Ishikawa (cell line): Measurements from ENCODE around the gene WFDC9.

Source experiments
- CEBPB ChIP-seq: IDR thresholded peaks from 2 replicates; pipeline ENCODE4 v1.6.1; 2012
- CREB1 ChIP-seq: IDR thresholded peaks from 2 replicates; pipeline ENCODE4 v1.6.1; 2012; ENCODE audit warnings: low read depth
- EGR1 ChIP-seq: IDR thresholded peaks from 2 replicates; pipeline ENCODE4 v1.6.1; 2012
- EP300 ChIP-seq: IDR thresholded peaks from 2 replicates; pipeline ENCODE4 v1.6.1; 2012; ENCODE audit warnings: borderline replicate concordance
- FOXM1 ChIP-seq: IDR thresholded peaks from 2 replicates; pipeline ENCODE4 v1.6.1; 2012; ENCODE audit warnings: low read depth, borderline replicate concordance
- RAD21 ChIP-seq: IDR thresholded peaks from 2 replicates; pipeline ENCODE4 v1.6.1; 2012; ENCODE audit warnings: low read depth
- TAF1 ChIP-seq: IDR thresholded peaks from 2 replicates; pipeline ENCODE4 v1.6.1; 2012; ENCODE audit warnings: low read depth, mild to moderate bottlenecking
- TCF12 ChIP-seq: IDR thresholded peaks from 2 replicates; pipeline ENCODE4 v1.6.1; 2012; ENCODE audit warnings: low read depth
- TEAD4 ChIP-seq: IDR thresholded peaks from 2 replicates; pipeline ENCODE4 v1.6.1; 2012
- YY1 ChIP-seq: IDR thresholded peaks from 2 replicates; pipeline ENCODE4 v1.6.1; 2012; ENCODE audit warnings: low read depth
- ZBTB7A ChIP-seq: IDR thresholded peaks from 2 replicates; pipeline ENCODE4 v1.6.1; 2012; ENCODE audit warnings: low read depth
- TF ChIP-seq, protein P1 (sequence below): IDR thresholded peaks from 2 replicates; pipeline ENCODE4 v1.6.1; 2012
- TF ChIP-seq, protein P2 (sequence below): IDR thresholded peaks from 2 replicates; pipeline ENCODE4 v1.6.1; 2012
- TF ChIP-seq, protein P3 (sequence below): IDR thresholded peaks from 2 replicates; pipeline ENCODE4 v1.6.1; 2012; ENCODE audit warnings: low read depth, mild to moderate bottlenecking

DNA sequence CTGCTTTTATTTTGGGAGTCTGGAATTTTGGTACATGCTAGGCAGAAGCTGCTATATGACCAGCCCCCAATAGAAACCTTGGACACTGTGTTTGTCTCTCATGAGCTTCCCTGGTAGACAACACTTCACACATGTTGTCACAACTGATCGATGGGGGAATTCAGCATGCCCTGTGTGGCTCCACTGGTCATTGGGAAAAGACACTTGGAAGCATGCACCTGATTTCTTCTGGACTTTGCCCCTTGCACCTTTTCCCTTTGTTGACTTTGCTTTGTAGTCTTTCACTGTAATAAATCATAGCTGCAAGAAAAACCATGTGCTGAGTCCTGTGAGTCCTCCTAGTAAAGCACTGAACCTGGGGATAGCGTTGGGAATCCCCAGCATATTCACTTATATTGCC lies 9.5 kb downstream of the WFDC9 start:
- no peak for TF ChIP-seq TAF1
- no peak for TF ChIP-seq TCF12
- TF ChIP-seq ZBTB7A, result no peak
- TF ChIP-seq, protein P1, sequence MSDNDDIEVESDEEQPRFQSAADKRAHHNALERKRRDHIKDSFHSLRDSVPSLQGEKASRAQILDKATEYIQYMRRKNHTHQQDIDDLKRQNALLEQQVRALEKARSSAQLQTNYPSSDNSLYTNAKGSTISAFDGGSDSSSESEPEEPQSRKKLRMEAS, result no peak
- no peak for TF ChIP-seq FOXM1
- no peak for TF ChIP-seq YY1
- TF ChIP-seq CEBPB, result no peak
- TF ChIP-seq EP300, result no peak
- TF ChIP-seq, protein P2, sequence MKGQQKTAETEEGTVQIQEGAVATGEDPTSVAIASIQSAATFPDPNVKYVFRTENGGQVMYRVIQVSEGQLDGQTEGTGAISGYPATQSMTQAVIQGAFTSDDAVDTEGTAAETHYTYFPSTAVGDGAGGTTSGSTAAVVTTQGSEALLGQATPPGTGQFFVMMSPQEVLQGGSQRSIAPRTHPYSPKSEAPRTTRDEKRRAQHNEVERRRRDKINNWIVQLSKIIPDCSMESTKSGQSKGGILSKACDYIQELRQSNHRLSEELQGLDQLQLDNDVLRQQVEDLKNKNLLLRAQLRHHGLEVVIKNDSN, result no peak
- no peak for TF ChIP-seq CREB1
- no peak for TF ChIP-seq RAD21
- TF ChIP-seq, protein P3, sequence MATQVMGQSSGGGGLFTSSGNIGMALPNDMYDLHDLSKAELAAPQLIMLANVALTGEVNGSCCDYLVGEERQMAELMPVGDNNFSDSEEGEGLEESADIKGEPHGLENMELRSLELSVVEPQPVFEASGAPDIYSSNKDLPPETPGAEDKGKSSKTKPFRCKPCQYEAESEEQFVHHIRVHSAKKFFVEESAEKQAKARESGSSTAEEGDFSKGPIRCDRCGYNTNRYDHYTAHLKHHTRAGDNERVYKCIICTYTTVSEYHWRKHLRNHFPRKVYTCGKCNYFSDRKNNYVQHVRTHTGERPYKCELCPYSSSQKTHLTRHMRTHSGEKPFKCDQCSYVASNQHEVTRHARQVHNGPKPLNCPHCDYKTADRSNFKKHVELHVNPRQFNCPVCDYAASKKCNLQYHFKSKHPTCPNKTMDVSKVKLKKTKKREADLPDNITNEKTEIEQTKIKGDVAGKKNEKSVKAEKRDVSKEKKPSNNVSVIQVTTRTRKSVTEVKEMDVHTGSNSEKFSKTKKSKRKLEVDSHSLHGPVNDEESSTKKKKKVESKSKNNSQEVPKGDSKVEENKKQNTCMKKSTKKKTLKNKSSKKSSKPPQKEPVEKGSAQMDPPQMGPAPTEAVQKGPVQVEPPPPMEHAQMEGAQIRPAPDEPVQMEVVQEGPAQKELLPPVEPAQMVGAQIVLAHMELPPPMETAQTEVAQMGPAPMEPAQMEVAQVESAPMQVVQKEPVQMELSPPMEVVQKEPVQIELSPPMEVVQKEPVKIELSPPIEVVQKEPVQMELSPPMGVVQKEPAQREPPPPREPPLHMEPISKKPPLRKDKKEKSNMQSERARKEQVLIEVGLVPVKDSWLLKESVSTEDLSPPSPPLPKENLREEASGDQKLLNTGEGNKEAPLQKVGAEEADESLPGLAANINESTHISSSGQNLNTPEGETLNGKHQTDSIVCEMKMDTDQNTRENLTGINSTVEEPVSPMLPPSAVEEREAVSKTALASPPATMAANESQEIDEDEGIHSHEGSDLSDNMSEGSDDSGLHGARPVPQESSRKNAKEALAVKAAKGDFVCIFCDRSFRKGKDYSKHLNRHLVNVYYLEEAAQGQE, result no peak
- no peak for TF ChIP-seq TEAD4
- TF ChIP-seq EGR1, result no peak
